Neural crest cell (in vitro differentiated cells): ENCODE data around the gene SPRN. TPM values are rescaled to one million over a fixed set of nuclear protein-coding genes. Genes with fewer than 3 reads are reported as not detected.

Experiments
- DNase-seq: peaks from one replicate; pipeline ENCODE4 v3.0.0; 2021; ENCODE audit warnings: low read depth, mixed read lengths, low spot score
- H3K27ac Mint-ChIP-seq: one replicate; pipeline ENCODE4 v1.8.0; 2021; ENCODE audit warnings: mild to moderate bottlenecking, mixed read lengths; ENCODE audit not compliant: unreplicated experiment
- H3K27me3 Mint-ChIP-seq: 2 replicates; pipeline ENCODE4 v1.8.0; 2021; ENCODE audit warnings: low read depth, mild to moderate bottlenecking, mixed read lengths
- H3K36me3 Mint-ChIP-seq: 2 replicates; pipeline ENCODE4 v1.8.0; 2021; ENCODE audit warnings: low read depth, mild to moderate bottlenecking, mixed read lengths
- H3K4me1 Mint-ChIP-seq: 2 replicates; pipeline ENCODE4 v1.8.0; 2021; ENCODE audit warnings: mixed read lengths
- H3K4me3 Mint-ChIP-seq: one replicate; pipeline ENCODE4 v1.8.0; 2021; ENCODE audit warnings: mild to moderate bottlenecking, mixed read lengths
- H3K9me3 Mint-ChIP-seq: 2 replicates; pipeline ENCODE4 v1.8.0; 2021; ENCODE audit warnings: mixed read lengths
- CTCF ChIP-seq: fragments of 200-600 bp; sonication (generic); conservative IDR thresholded peaks from 2 replicates; pipeline ENCODE4 v1.5.0; 2021; ENCODE audit warnings: antibody characterized with exemption, mild to moderate bottlenecking
- total RNA-seq: library from RNA; stranded (reverse); gene quantifications from 2 replicates; pipeline ENCODE4 v1.2.1, GENCODE V29; 2021

SPRN gene
- total RNA-seq, 1 donor from 2014 or later: 0.37 TPM

GRCh38 chr10:133394801-133395221, 29.6 kb downstream of the SPRN start:
- TF ChIP-seq CTCF: no peak
- peaks cover 17% of the 10 kb centered on the region for H3K4me1 Mint-ChIP-seq
- peak overlapping the region; percentile 94 for H3K4me3 Mint-ChIP-seq
- no peaks in the 10 kb centered on the region for H3K9me3 Mint-ChIP-seq
- H3K36me3 Mint-ChIP-seq: peaks cover 13% of the 10 kb centered on the region
- H3K27me3 Mint-ChIP-seq: no peaks in the 10 kb centered on the region
- no peak for DNase-seq
- H3K27ac Mint-ChIP-seq: peak overlapping the region; percentile 97

- peak; percentile 37 for TF ChIP-seq CTCF
- no peaks in the 10 kb centered on the region for H3K9me3 Mint-ChIP-seq
- H3K4me1 Mint-ChIP-seq: peaks cover 20% of the 10 kb centered on the region
- peak; percentile 97 for DNase-seq
- H3K27ac Mint-ChIP-seq: peak within 1 kb of the TSS; percentile 97
- peak within 1 kb of the TSS; percentile 94 for H3K4me3 Mint-ChIP-seq
- H3K27me3 Mint-ChIP-seq: no peaks in the 10 kb centered on the region
- H3K36me3 Mint-ChIP-seq: peaks cover 13% of the 10 kb centered on the region
These were observed 30.3 kb downstream of the SPRN start, which contains the start of gene MTG1 for GRCh38 chr10:133394064-133394663. Gene MTG1, plus strand, starts transcription at chr10:133394157. Its CDS starts 64 bp downstream, at chr10:133394221.

- Mint-ChIP-seq H3K9me3 (no peaks in the 10 kb centered on the region), H3K36me3 (peaks cover 13% of the 10 kb centered on the region), H3K4me3 (peak overlapping the region; percentile 90), H3K4me1 (peaks cover 21% of the 10 kb centered on the region), H3K27me3 (no peaks in the 10 kb centered on the region), H3K27ac (peak overlapping the region; percentile 72)
- no peak for TF ChIP-seq CTCF
- DNase-seq: no peak
These were observed 30.9 kb downstream of the SPRN start for GRCh38 chr10:133393401-133394063.

GRCh38 chr10:133391761-133392518, 32.5 kb downstream of the SPRN start:
- H3K27ac Mint-ChIP-seq: no peak overlapping the region
- H3K36me3 Mint-ChIP-seq: peaks cover 4% of the 10 kb centered on the region
- no peaks in the 10 kb centered on the region for H3K27me3 Mint-ChIP-seq
- no peak overlapping the region for H3K4me3 Mint-ChIP-seq
- peaks cover 18% of the 10 kb centered on the region for H3K4me1 Mint-ChIP-seq
- no peak for TF ChIP-seq CTCF
- DNase-seq: no peak
- no peaks in the 10 kb centered on the region for H3K9me3 Mint-ChIP-seq

- H3K4me3 Mint-ChIP-seq: no peak overlapping the region
- DNase-seq: no peak
- H3K27me3 Mint-ChIP-seq: no peaks in the 10 kb centered on the region
- TF ChIP-seq CTCF: no peak
- H3K27ac Mint-ChIP-seq: no peak overlapping the region
- H3K4me1 Mint-ChIP-seq: peaks cover 14% of the 10 kb centered on the region
- no peaks in the 10 kb centered on the region for H3K36me3 Mint-ChIP-seq
- H3K9me3 Mint-ChIP-seq: no peaks in the 10 kb centered on the region
These were observed 33.2 kb downstream of the SPRN start for GRCh38 chr10:133391249-133391635.
